ENCODE results near the gene FBXO27.

- TF ChIP-seq, protein P1, sequence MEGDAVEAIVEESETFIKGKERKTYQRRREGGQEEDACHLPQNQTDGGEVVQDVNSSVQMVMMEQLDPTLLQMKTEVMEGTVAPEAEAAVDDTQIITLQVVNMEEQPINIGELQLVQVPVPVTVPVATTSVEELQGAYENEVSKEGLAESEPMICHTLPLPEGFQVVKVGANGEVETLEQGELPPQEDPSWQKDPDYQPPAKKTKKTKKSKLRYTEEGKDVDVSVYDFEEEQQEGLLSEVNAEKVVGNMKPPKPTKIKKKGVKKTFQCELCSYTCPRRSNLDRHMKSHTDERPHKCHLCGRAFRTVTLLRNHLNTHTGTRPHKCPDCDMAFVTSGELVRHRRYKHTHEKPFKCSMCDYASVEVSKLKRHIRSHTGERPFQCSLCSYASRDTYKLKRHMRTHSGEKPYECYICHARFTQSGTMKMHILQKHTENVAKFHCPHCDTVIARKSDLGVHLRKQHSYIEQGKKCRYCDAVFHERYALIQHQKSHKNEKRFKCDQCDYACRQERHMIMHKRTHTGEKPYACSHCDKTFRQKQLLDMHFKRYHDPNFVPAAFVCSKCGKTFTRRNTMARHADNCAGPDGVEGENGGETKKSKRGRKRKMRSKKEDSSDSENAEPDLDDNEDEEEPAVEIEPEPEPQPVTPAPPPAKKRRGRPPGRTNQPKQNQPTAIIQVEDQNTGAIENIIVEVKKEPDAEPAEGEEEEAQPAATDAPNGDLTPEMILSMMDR (IDR thresholded peaks at IDR 0.05; ENCODE audit: low read depth, low read length, missing input control): no peak
- TF ChIP-seq GABPA (IDR thresholded peaks at IDR 0.05 in 1 of 2, conservative IDR thresholded peaks at IDR 0.05 in 1 of 2): no peak
- TF ChIP-seq ATF3 (IDR thresholded peaks at IDR 0.05): no peak
- TF ChIP-seq SP1 (IDR thresholded peaks at IDR 0.05): no peak
These were observed 15.3 kb downstream of the FBXO27 start for GRCh38 chr19:39017026-39017425.
